VCaP (cell line): ENCODE measurements around the gene RALGAPA2.

ENCODE experiments used
- H3K27ac ChIP-seq: fragments of 450-650 bp; 2 replicates; pipeline ENCODE4 v1.5.1; 2017
- TF ChIP-seq, protein P1 (sequence below): fragments of 450-650 bp; conservative IDR thresholded peaks from 2 replicates; pipeline ENCODE4 v1.5.1; 2017; ENCODE audit warnings: mild to moderate bottlenecking, moderate library complexity

The RALGAPA2 gene

DNA sequence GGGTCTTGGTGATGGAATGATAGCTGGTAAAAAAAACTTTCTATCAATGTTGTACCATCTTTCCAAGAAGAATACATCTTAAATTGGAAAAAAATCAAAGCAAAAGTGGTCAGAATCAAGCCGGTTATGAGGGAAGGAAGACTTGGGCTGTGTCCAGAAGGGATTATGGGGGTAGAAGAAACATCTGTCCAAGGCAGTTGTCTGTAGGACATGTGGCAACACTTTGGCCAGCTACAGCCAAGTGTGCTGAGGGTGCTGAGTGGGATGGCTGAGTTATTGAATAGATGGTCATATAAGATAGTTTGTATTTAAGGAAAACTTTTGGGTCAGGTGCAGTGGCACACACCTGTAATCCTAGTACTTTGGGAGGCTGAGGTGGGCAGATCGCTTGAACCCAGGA lies 306.1 kb downstream of the RALGAPA2 start:
- TF ChIP-seq, protein P1, sequence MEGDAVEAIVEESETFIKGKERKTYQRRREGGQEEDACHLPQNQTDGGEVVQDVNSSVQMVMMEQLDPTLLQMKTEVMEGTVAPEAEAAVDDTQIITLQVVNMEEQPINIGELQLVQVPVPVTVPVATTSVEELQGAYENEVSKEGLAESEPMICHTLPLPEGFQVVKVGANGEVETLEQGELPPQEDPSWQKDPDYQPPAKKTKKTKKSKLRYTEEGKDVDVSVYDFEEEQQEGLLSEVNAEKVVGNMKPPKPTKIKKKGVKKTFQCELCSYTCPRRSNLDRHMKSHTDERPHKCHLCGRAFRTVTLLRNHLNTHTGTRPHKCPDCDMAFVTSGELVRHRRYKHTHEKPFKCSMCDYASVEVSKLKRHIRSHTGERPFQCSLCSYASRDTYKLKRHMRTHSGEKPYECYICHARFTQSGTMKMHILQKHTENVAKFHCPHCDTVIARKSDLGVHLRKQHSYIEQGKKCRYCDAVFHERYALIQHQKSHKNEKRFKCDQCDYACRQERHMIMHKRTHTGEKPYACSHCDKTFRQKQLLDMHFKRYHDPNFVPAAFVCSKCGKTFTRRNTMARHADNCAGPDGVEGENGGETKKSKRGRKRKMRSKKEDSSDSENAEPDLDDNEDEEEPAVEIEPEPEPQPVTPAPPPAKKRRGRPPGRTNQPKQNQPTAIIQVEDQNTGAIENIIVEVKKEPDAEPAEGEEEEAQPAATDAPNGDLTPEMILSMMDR: no peak

DNA sequence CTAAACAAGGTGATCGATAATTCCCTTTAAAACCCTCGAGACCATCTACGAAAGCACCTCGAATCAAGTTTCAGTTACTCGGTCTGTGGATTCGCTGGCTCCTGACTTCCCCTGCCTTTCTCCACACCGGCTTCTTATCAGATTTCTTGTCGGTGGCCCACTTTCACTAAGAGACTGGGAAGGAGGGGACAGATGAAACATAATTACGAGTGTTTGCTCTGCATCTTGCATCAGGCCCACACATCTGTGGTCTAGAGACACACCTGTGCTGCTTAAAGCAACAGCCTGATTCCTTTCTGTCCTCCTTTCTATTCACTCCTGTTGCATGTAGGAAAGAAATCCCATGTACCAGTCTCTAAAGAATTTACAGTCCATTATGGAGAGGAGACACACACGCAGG lies 306.8 kb downstream of the RALGAPA2 start:
- TF ChIP-seq, protein P1: no peak
- H3K27ac ChIP-seq: no peak overlapping the region

More for the DNA sequence above, 306.1 kb downstream of the RALGAPA2 start:
- no peak overlapping the region for H3K27ac ChIP-seq

DNA sequence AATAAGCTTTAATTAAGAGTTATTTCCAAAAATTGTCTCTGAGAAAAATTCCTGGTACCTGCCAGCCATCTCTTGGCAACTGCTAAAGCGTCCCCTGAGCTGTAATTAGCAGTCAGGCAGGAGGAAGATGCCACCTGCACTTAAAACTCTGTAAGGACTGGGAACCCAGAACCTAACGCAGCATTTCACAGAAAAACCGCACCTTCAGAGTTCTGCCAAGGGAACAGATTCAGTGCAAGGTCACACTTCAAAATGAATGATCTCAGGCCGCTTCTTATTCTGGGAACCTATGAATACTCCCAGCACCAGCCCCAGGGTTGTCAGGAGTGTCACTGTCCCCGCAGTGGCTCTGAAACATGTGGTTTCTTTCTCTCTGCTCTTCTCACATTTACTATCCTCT lies 307.8 kb downstream of the RALGAPA2 start:
- TF ChIP-seq, protein P1: no peak
- H3K27ac ChIP-seq: no peak overlapping the region

DNA sequence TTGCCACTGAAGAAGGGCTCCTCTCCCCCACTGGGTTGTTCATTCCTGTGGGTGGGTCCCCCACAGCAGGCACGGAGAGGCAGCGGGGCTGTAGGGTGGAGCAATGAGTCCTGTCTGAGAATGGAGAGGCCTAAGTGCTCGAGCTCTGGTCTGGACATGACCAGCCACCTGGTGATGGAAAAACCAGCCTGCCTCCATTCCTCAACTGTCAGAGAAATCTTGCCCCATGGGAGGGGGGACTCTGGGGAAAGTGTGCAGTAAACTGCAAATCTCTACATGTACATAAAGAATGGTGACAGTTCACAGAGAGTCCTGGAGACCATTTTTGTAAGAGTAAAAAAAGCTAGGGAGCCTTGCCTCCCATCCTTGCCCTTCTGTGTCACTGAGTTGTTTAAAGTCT lies 310.5 kb downstream of the RALGAPA2 start:
- TF ChIP-seq, protein P1: no peak
- no peak overlapping the region for H3K27ac ChIP-seq

DNA sequence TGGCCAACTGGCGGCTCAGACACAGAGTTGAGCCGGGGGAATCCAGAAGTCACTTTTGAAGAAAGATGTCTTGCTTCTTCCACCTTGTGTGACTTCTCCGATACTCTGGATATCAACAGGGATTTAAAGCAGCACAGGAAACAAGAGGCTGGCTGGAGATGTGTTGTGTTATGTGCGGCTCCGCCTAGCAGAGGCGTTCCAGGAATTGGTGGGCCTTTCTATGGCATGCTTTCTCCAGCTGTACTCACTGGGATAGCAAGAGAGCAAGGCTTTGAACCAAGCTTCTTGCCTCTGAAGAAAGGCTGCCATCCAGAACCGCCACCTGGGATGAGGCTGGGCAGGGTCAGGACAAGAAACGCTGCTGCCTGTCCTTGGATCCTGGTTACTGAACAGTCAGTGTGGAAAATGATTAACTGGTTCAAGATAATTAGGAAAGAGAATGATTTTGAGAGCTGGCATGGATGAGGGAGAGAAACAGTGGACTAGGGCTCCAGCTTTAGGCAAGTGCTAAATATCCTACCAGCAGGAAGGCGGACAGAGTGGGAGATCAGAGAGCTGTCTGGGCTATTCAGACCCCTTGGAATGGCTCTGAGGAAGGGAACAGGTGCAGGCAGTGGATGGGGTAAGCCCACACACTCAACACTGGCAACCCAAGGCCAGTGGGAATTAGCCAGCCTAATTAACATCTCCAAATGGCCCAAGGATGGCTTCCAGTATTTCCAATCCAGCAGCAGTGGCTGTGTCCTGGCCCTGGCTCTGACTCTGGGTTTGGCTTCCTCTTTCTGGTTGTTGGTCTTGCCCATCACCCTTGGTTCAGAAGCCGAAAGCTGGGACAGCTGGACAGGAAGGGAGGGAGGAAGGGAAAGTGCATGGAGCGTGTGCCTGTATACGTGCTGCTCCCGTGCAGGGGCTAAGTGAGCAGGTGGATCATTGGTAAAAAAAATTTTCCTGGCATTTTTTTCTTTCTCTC lies 312.6 kb downstream of the RALGAPA2 start:
- no peak overlapping the region for H3K27ac ChIP-seq
- TF ChIP-seq, protein P1: no peak

DNA sequence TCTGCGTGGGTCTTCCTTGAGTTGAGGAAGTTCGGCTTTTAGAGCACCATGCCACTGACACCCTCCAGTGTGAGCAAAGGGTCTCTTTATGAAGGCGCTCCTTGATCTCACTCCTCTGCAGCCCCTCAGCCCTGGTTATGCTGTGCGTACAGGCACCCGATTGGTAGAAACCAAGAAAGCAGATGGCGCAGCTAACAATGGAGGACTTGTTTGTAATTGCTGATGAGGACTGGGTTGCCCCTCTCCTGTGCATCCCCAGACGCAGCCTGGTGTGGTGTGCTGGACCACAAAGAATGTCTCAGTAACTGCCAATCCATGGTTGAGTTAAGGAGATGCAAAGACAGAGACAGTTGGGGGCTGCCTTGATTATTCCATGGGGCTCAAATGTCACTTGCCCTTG lies 314.3 kb downstream of the RALGAPA2 start:
- no peak overlapping the region for H3K27ac ChIP-seq
- TF ChIP-seq, protein P1: no peak

DNA sequence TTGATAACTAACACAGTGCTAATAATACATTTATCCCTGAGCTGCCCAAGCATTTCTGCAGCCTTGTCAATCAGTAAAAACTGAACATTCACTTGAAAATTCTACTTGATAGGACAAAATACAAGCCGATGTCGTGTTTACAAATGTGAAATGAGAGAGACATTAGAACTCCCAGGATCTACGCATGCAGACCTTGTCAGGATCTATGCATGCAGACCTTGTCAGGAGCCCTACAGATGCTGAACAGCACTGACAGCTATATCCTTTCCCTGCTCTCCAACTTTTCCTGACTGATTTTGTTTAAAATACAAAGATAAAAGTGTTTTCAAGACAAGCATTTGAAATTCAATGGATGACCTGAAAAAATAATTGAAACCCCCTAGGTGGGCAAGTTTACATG lies 315.6 kb downstream of the RALGAPA2 start:
- TF ChIP-seq, protein P1: no peak
- H3K27ac ChIP-seq: no peak overlapping the region
